HG03571 (cell line): ENCODE data around the gene ROR2.
"Not testable (repeated sequence)": the region's sequence is repeated elsewhere in the genome, so short reads cannot be mapped to it uniquely, and the experiment has no call there.

Experiments used
- ATAC-seq: cut with Tn5 transposase; IDR thresholded peaks from one replicate; pipeline ENCODE4 v1.9.1; 2021; ENCODE audit not compliant: unreplicated experiment

Gene ROR2

GRCh38 chr9:91949946-91950664 is at the start of gene ROR2:
ROR2 (minus strand) TSS chr9:91950228.
- no peak for ATAC-seq

- ATAC-seq: no peak
Measured at GRCh38 chr9:91995000-91995655, 45.1 kb upstream of the ROR2 start.

GRCh38 chr9:91994422-91994821 is 44.4 kb upstream of the ROR2 start:
- no peak for ATAC-seq

DNA sequence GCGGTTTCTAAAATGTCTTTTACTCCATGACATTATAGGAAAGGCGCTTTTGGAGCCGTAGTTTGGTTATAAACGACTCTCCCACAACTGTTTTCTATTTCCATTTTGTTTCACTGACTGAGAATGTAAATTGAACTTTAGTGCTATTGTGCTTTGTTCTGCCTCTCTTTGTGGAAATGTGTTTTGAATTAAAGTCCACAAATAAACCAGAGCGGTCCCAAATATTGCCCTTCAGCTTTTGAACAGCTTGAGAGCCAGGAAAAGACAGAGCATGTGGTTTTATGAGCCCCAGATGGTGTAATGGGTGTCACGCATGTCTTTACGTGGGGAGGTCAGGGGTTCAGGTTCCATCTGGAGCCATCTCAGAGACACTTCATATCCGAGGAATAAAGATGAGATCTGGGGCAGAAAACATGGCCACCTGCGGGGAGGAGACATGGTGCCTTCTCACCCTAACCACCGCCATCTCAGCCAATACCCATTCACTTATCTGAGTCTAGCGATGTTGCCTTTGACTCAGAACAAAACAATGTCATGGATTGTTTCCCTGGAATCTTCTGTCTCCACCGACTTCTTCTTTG is 42.5 kb upstream of the ROR2 start:
- no peak for ATAC-seq

GRCh38 chr9:91991721-91992341 is 41.8 kb upstream of the ROR2 start:
- no peak for ATAC-seq

DNA sequence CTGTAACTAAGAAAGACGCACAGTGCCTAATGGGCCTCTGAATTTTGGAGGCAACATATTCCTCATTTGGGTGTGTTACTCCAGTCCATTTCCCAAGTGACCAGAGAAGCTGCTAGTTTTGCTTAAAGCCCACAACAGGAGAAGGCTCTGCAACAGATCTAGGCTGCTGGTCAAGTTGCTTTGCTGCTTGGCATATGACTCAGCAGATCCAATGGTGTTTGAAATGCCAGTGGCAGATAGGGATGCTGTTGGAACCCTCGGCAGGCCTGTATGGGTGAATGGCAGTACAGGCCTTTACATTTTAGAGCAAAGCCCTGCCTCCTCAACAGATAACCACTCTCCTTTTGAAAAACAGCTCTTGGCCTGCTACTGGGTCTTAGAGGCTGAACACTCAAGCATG is 36.2 kb upstream of the ROR2 start:
- ATAC-seq: no peak

GRCh38 chr9:91985692-91986091 is 35.7 kb upstream of the ROR2 start:
- ATAC-seq: no peak

- ATAC-seq: no peak
Measured at GRCh38 chr9:91978740-91979414, 28.8 kb upstream of the ROR2 start.

DNA sequence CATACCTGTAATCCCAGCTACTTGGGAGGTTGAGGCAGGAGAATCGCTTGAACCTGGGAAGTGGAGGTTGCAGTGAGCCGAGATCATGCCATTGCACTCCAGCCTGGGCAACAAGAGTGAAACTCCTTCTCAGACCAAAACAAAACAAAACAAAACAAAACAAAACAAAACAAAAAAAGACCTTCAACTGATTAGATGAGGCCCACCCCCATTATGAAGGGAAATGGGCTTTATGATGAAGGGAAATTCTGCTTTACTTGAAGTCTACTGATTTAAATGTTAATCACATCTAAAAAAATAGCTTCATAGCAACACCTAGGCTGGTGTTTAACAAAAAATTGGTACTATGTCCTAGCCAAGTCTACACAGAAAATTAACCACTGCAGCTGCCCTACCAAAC is 25.2 kb upstream of the ROR2 start:
- not testable (repeated sequence) for ATAC-seq

GRCh38 chr9:91972711-91973110 is 22.7 kb upstream of the ROR2 start:
- ATAC-seq: no peak

- ATAC-seq: no peak
Measured at GRCh38 chr9:91972076-91972626, 22.1 kb upstream of the ROR2 start.

DNA sequence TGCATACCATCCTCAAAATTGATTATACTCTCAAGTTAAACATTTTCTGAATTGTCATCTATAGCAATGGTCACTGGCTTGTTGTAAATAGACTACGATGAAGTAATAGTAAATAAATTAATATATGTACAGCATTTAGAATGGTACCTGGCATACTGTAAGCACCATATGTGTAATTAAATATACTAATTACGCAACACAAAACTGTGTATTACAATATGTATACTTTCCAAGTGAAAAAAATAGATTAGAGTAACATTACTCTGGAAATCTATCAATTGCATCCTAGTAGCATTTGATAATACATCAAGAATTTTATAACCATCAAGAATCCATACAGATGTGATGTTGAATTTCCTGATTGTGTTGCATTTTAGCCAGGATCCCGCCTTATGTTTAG is 17.2 kb upstream of the ROR2 start:
- no peak for ATAC-seq

GRCh38 chr9:91966503-91966902 is 16.5 kb upstream of the ROR2 start:
- ATAC-seq: no peak

DNA sequence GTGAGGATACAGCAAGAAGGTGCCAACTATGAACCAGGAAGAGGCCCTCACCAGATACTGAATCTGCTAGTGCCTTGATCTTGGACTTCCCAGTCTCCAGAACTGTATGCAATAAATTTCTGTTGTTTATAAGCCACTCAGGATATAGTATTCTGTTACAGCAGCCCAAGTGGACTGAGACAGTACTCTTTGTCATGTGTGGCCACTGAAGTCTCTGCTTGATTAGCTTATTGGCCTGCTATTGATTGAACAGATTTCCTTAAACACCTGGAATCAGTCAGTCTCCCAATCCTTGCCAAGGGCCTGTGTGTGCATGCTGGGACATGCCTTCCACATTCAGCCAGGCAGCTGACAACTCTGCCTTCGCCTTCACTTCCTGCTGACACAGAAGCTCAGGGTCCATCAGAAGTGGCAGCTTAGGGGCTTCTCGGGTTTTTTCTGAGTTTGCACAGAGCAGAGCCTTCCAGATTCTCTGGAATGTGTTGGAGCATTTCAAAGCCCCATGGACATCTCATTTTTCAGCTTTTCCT is 13.7 kb upstream of the ROR2 start:
- ATAC-seq: no peak

- ATAC-seq: no peak
Measured at GRCh38 chr9:91960367-91960766, 10.3 kb upstream of the ROR2 start.

DNA sequence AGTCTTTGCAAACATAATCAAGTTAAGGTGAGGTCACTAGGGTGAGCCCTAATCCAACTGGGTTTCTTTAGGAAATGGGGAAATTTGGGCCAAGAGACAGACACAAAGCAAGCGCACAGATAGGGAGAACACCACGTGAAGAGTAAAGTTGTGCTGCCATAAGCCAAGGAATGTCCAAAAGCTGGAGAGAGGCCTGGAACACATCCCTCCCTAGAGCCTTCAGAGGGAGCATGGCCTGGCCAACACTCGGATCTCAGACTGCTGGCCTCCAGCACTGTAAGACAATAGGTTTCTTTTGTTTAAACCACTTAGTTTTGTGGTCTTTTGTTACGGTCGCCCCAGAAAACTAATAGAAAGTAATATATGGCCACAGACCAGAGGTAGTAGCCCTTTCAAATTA is 8.1 kb upstream of the ROR2 start:
- ATAC-seq: no peak

GRCh38 chr9:91954841-91955471 is 4.9 kb upstream of the ROR2 start:
- ATAC-seq: no peak

DNA sequence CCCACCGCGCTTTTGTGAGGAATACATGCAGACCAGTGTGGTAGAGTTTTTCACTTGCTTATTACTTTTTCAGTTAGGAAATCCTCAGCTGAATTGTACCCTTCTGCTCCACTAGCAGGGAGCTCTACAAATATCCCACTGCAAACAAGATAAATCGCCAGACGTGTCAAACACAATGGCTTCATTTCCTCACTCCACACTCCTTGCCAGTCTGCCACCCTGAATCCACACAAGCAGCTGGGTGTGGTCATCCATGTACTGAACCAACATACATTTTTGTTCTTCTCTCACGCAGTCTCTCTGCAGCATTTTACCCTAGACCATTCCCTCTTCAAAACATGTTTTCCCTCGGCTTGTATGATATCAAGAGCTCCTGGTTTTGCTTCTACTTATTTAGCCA is 3.7 kb upstream of the ROR2 start:
- ATAC-seq: no peak

- no peak for ATAC-seq
Measured at GRCh38 chr9:91951944-91952520, 2.0 kb upstream of the ROR2 start.

GRCh38 chr9:91949392-91949945 is 559 bp downstream of the ROR2 start:
- no peak for ATAC-seq
